Measurements from ENCODE around the gene CPLANE2.

DNA sequence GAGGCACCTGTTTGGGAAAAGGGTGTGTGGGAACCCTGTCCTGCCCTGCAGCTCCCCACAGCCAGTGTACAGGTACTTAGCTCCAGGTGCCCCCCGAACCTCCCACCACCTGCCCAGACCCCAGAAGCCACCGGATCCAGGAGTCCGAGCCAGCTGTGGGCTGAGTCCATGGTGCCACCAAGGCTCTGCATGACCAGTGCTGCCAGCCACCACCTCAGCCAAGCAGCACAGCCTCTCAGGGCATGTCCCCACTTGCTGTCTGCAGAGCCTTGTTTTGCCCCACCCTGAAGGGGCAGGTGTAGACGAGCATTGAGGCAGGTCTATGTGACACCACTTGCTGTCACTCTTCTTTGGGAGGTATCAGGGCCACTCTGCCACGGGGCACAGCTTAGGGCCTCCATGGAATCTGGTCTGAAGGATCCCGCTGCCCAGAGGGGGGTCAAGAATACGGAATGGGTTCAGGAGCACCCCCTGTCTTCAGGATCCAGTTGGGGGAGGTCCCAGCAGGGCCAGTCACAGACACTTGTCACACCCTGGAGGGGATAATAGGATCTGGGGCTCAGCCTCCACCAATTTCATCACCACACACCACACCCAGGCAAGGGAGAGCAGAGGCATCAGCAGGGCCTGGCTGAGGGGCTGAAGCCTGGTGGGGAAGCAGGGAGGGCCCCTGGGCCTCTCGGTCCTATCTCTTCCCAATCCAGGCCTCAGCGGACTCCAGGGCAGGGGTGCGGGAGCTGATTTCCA, 52.3 kb downstream of the CPLANE2 start:
- TF ChIP-seq, protein P1, sequence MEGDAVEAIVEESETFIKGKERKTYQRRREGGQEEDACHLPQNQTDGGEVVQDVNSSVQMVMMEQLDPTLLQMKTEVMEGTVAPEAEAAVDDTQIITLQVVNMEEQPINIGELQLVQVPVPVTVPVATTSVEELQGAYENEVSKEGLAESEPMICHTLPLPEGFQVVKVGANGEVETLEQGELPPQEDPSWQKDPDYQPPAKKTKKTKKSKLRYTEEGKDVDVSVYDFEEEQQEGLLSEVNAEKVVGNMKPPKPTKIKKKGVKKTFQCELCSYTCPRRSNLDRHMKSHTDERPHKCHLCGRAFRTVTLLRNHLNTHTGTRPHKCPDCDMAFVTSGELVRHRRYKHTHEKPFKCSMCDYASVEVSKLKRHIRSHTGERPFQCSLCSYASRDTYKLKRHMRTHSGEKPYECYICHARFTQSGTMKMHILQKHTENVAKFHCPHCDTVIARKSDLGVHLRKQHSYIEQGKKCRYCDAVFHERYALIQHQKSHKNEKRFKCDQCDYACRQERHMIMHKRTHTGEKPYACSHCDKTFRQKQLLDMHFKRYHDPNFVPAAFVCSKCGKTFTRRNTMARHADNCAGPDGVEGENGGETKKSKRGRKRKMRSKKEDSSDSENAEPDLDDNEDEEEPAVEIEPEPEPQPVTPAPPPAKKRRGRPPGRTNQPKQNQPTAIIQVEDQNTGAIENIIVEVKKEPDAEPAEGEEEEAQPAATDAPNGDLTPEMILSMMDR (IDR thresholded peaks at IDR 0.05), result no peak
- no peak for TF ChIP-seq POLR2AphosphoS5 (IDR thresholded peaks at IDR 0.05)
- TF ChIP-seq POLR2A (IDR thresholded peaks at IDR 0.05), result no peak

Measured in gastroesophageal sphincter (tissue), 3 donors.